GM21360 (cell line): ENCODE measurements around the gene KCNJ10.
"Not testable (repeated sequence)": the region's sequence is repeated elsewhere in the genome, so short reads cannot be mapped to it uniquely, and the experiment has no call there.

ENCODE experiments used
- ATAC-seq: cut with Tn5 transposase; IDR thresholded peaks from one replicate; pipeline ENCODE4 v1.9.1; 2021; ENCODE audit warnings: mild to moderate bottlenecking, moderate library complexity; ENCODE audit not compliant: unreplicated experiment

KCNJ10 gene

GRCh38 chr1:160062230-160062532, 7.8 kb downstream of the KCNJ10 start:
- no peak for ATAC-seq

GRCh38 chr1:160061369-160062229, 8.4 kb downstream of the KCNJ10 start:
- ATAC-seq, result no peak

DNA sequence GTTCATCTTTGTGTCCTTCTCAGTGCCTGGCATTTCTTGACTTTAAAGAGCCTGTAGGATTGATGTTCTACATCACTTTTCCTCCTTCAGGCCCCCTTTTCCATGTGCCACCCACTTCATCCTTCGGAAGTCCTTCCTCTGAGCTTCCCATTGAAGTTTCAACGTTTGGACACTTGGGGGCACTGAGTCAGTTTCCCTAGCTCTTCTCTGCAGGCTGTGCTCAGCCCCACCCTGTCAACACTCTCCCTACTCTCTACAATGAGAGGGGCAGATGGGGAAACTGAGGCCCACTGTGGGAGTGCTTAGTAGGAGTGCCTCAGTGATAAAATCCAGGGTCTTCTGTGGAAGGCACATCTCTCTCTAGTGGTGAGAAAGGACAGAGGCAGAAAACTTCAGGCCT, 11.9 kb downstream of the KCNJ10 start:
- no peak for ATAC-seq

DNA sequence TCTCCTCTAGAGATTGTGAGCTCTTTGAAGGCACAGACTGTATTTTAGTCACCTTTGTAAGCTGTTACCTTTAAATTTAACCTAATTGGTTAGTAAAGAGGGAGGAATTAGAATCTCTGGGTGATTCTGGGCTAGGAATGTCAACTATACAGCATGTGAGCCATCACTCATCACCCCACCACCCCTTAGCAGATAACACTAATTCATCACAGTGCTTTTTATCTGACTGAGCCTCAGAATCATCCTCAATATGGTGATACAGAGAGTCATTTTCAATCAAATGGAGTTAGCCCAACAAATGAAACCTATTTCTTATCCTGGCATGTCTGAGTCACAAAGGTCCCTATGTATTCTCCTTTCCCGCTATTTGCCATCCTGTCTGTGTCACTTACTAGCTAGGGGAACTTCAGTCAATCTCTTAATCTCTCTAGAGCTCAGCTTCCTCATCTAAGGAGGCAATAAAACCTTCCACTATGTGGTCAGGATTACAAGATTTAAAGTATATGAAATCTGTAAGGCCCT, 13.3 kb downstream of the KCNJ10 start:
- ATAC-seq, result no peak

- ATAC-seq, result no peak
Measured at GRCh38 chr1:160053548-160054365, 16.2 kb downstream of the KCNJ10 start.

DNA sequence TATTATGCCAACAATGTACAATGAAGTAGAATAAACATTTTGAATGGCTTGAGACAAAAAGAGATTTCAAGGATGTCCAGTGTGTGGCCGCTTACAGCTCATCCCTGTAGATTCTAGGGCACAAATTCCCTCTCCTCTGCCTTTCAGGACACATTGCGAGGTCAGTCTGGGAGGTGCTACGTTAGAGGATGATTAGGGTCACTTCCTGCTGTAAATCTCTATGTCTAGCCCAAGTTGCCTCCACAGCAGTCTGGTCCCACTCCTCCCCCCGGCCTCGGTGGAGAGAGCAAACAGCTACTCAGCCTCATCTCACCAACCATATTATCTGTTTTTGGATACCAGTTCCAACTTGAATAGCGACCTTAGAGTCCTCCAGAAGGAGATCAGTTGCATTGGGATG, 17.0 kb downstream of the KCNJ10 start:
- no peak for ATAC-seq

- no peak for ATAC-seq
Measured at GRCh38 chr1:160050619-160051018, 19.3 kb downstream of the KCNJ10 start.

DNA sequence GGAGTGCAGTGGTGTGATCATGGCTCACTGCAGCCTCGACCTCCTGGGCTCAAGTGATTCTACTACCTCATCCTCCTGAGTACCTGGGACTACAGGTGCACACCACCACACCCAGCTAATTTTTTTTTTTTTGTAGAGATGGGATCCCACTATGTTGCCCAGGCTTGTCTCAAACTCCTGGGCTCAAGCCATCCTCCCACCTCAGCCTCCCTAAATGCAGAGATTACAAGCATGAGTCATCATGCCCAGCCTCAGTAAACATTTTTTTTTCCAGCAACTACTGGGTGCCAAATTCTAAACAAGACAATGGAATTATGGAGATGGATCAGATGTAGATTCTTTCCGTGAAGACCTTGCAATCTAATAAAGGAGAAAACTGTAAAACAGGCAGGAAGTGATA, 19.8 kb downstream of the KCNJ10 start:
- not testable (repeated sequence) for ATAC-seq

GRCh38 chr1:160049101-160049500, 20.9 kb downstream of the KCNJ10 start:
- ATAC-seq, result no peak

DNA sequence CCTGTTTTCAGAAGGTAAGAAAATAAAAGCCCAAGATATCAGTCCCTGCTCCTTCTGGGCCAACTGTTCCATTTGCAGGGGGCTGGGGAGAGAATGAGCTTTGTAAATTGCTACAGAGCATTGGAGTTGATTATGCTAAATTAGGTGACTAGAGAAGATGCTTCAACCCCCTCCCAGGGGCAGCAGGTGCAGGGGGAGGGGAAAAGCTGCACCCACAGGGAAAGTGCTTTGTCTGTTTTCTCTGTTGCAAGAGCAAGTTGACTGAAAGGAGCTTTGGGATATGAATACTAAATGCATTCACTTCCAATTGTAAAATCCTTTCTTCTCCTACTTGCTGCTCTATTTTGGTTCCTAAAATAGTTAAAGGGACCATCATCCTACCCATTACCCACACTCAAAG, 21.6 kb downstream of the KCNJ10 start:
- no peak for ATAC-seq

- no peak for ATAC-seq
Measured at GRCh38 chr1:160047111-160047991, 22.6 kb downstream of the KCNJ10 start.

DNA sequence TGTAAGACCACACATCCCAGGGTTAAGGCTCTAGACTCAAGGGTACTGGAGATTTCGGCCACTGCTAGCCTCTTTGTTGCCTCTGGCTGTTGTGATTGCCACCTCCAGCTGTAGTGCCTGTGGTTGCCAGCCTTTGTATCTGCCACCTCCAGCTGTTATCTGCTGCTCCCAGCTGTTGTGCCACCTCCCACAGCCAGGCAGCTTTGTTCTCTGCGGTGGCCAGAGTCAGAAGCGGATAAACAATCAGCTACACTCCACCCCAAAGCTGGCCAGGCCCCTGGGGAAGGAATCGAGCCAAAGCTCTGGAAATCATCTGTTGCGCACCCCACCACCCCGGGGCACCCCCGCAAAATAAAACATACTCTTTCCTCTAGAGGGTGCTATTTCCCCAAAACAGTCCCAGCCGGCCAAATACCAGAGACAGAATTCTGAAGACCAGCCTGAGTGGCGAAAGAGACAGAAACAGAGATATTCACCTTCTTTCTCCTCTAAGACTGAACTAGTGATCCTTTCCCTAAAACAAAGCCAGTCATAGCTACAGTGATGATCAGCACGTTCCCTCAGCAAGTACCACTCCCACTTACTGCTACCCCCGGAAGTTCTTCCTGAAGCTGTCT, 23.4 kb downstream of the KCNJ10 start:
- ATAC-seq, result peak; percentile 52

GRCh38 chr1:160045653-160046052, 24.3 kb downstream of the KCNJ10 start:
- ATAC-seq, result no peak

DNA sequence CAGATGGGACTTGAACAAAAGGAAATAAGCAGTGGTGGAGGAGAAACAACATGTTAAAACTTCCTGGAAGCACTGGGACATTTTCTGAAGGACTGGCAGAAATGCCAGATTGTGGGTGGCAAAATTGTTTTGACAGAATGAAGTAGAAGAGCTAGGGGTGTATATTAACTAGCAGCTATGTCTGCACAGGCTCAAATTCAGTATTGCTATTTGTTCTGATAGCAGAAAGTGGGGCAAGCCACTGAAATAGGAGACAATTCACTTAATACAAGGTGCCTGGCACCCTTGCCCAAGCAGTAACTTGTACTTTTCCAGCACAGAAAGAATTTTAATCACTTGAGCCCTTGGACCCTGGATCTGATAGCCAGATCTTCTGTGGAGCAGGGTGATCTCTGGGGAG, 26.4 kb downstream of the KCNJ10 start:
- no peak for ATAC-seq

- no peak for ATAC-seq
Measured at GRCh38 chr1:160040476-160040875, 29.5 kb downstream of the KCNJ10 start.

DNA sequence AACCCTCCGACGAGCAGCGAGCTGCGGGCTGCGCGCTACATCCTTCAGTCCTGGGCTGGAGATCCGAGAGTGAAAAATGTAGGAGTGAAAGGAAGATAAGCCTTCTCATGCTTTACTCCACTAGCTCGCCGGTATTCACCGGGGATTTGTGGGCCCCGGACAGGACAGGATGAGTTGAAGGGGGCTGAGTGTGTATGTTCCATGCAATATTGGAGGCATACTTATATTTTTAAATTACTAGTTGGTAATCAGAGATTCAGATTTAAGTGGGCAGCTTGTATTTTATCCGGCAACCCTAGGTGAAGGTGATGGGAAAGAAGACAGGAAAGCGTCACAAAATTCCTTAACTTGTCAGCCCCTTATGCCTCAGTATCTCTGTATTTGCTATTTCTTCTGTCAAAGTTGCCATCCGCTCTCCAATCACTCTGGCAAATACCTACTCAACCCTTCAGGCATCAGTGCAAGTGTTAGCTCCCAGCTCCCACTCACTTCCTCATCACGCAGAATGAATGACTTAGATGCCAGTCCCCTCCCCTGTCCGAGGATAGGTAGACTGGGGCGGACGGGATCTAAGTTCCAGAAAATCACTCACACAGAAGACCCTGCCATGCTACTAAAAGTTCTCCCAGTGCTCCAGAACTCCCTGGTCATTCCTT, 37.7 kb downstream of the KCNJ10 start:
- peak; percentile 8 for ATAC-seq

DNA sequence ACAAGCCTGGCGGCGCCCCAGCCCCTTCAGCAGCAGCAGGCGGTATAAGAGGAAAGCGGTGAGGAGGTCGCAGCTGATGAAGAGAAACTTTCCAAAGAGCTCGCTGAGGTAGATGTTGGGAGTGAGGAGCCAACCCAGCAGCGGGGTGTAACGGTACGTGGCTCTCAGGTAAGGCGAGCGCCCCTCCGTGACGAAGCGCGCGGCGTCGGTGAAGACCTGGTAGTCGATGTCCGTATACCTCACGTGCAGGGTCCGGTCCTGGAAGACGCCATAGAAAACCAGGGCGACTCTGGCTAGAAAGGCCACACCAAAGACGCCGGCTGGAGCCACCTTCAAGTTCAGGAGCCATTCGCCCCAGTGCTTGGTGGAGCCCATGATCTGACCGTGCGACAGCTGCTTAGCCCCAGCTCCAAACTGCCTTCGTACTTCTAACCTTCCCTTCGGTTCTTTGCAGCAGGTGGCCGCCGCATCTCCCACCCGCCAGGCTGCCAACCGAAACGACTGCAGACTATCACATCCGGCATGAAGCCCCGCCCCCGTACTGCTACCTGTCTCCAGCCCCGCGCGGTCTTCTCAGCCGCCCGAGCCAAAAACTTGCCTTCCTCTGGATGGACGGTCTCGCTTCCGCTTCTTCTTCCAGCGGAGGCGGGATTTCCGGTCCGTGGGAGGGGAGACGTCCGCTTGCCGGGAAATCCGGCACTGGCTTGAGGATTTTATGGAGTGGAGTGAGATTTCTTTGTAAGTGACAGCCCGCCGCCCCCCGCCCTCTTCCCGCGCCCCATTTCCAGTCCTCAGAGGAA, 38.4 kb downstream of the KCNJ10 start, which contains the start of gene PIGM:
TSS of gene PIGM (minus strand) at position 626 of the 800 bp plus-strand sequence. CDS start at position 375, 251 bp downstream.
- peak; percentile 92 for ATAC-seq

GRCh38 chr1:160030657-160031364, 39.1 kb downstream of the KCNJ10 start:
- no peak for ATAC-seq
